ENCODE data around the gene FERMT1. TPM values are rescaled to one million over a fixed set of nuclear protein-coding genes. Genes with fewer than 3 reads are reported as not detected.

FERMT1 gene
- total and polyA plus RNA-seq, 2 donors (not counting 1 experiment from before 2014, with no cell fraction given): not detected

GRCh38 chr20:6152777-6153176, 29.9 kb upstream of the FERMT1 start:
- ChIA-PET POLR2A (no interaction called here), CTCF (no interaction called here)
- no peak overlapping the region for H3K9ac ChIP-seq (ENCODE audit: low read length)
- no peak overlapping the region for H3K27ac ChIP-seq (ENCODE audit: low read length in 2 of 2)
- no peaks in the 10 kb centered on the region for H3K79me2 ChIP-seq (ENCODE audit: control insufficient read depth, insufficient read depth, low read length)
- no peak for TF ChIP-seq EZH2 (IDR thresholded peaks at IDR 0.05; ENCODE audit: borderline replicate concordance, insufficient read depth, low read depth, low read length, poor library complexity, severe bottlenecking)
- TF ChIP-seq, protein P1, sequence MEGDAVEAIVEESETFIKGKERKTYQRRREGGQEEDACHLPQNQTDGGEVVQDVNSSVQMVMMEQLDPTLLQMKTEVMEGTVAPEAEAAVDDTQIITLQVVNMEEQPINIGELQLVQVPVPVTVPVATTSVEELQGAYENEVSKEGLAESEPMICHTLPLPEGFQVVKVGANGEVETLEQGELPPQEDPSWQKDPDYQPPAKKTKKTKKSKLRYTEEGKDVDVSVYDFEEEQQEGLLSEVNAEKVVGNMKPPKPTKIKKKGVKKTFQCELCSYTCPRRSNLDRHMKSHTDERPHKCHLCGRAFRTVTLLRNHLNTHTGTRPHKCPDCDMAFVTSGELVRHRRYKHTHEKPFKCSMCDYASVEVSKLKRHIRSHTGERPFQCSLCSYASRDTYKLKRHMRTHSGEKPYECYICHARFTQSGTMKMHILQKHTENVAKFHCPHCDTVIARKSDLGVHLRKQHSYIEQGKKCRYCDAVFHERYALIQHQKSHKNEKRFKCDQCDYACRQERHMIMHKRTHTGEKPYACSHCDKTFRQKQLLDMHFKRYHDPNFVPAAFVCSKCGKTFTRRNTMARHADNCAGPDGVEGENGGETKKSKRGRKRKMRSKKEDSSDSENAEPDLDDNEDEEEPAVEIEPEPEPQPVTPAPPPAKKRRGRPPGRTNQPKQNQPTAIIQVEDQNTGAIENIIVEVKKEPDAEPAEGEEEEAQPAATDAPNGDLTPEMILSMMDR (IDR thresholded peaks at IDR 0.05): no peak
- peaks cover 1 to 8% (median 8%) of the 10 kb centered on the region in 3 donors for H3K9me3 ChIP-seq (ENCODE audit: control extremely low read depth in 1 of 3, control insufficient read depth in 2 of 3, insufficient read depth in 1 of 3, low read length in 2 of 3)
- Mint-ChIP-seq H3K4me3 (no peak overlapping the region), H3K9me3 (ENCODE audit: insufficient read depth) (peaks cover 6% of the 10 kb centered on the region), H3K4me1 (no peaks in the 10 kb centered on the region), H3K27ac (no peak overlapping the region), H3K27me3 (peaks cover 32% of the 10 kb centered on the region)
- intact Hi-C loops (cut with micrococcal nuclease): no loop called here
- no peak for DNase-seq
- H3K4me1 ChIP-seq (ENCODE audit: control insufficient read depth in 2 of 2, insufficient read depth in 2 of 2, low read length in 2 of 2): no peaks in the 10 kb centered on the region
- no peak overlapping the region for H3K4me3 ChIP-seq (ENCODE audit: control extremely low read depth in 1 of 5, extremely low read depth in 1 of 5, insufficient read depth in 1 of 5, low read depth in 2 of 5, low read length in 4 of 5)
- no peak overlapping the region for H2AFZ ChIP-seq (ENCODE audit: insufficient read depth, low read depth, low read length, poor library complexity, severe bottlenecking)
- no CpG with 5 or more reads among the region's 2 CpGs for WGBS (ENCODE audit: insufficient coverage)
- no peak overlapping the region for H3K4me2 ChIP-seq (replicated peaks; ENCODE audit: low read depth, low read length, poor library complexity, severe bottlenecking)
- H3K36me3 ChIP-seq (replicated peaks in 1 of 2; ENCODE audit: control extremely low read depth in 1 of 2, control insufficient read depth in 1 of 2, extremely low read depth in 1 of 2, insufficient read depth in 2 of 2, low read length in 1 of 2): no peaks in the 10 kb centered on the region
- ATAC-seq (ENCODE audit: low read depth): no peak
- H3K27me3 ChIP-seq (replicated peaks in 1 of 4; ENCODE audit: control extremely low read depth in 1 of 4, control insufficient read depth in 3 of 4, insufficient read depth in 4 of 4, low read length in 3 of 4): no peaks in the 10 kb centered on the region
- no peaks in the 10 kb centered on the region for H4K20me1 ChIP-seq (ENCODE audit: control insufficient read depth, insufficient read depth, low read length, poor library complexity, severe bottlenecking)

DNA sequence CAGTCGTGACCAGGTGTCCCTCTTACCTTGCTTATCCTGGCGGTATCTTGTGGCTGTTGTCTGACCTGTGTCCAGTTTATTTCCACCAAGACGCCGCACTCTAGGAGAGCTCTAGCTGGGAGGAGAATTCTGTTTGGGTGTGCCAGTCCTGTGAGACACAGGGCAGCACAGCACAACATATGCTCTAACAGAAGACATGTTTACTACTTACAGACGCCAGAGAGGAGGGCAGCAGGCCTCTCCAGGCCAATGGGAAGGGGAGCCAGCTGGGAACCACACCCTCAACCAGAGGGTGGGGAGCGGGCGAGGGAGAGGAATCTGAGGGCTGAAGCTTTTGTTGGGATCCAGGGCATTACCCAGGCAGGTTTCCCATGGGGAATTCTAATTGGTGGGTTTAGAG, 25.2 kb upstream of the FERMT1 start:
- H3K4me1 Mint-ChIP-seq: no peaks in the 10 kb centered on the region
- no peak overlapping the region for H2AFZ ChIP-seq (ENCODE audit: insufficient read depth, low read depth, low read length, poor library complexity, severe bottlenecking)
- ChIA-PET POLR2A (no interaction called here), CTCF (no interaction called here)
- DNase-seq: no peak
- ATAC-seq (ENCODE audit: low read depth): no peak
- peaks cover 4% of the 10 kb centered on the region for H3K9me3 Mint-ChIP-seq (ENCODE audit: insufficient read depth)
- intact Hi-C loops (cut with micrococcal nuclease): no loop called here
- H3K4me1 ChIP-seq (ENCODE audit: control insufficient read depth in 2 of 2, insufficient read depth in 2 of 2, low read length in 2 of 2): no peaks in the 10 kb centered on the region
- peaks cover 12% of the 10 kb centered on the region for H3K27me3 Mint-ChIP-seq
- no peaks in the 10 kb centered on the region for H4K20me1 ChIP-seq (ENCODE audit: control insufficient read depth, insufficient read depth, low read length, poor library complexity, severe bottlenecking)
- no peak overlapping the region for H3K9ac ChIP-seq (ENCODE audit: low read length)
- no peak overlapping the region for H3K4me3 ChIP-seq (ENCODE audit: control extremely low read depth in 1 of 5, extremely low read depth in 1 of 5, insufficient read depth in 1 of 5, low read depth in 2 of 5, low read length in 4 of 5)
- no peak overlapping the region for H3K27ac ChIP-seq (ENCODE audit: low read length in 2 of 2)
- no peaks in the 10 kb centered on the region for H3K36me3 ChIP-seq (replicated peaks in 1 of 2; ENCODE audit: control extremely low read depth in 1 of 2, control insufficient read depth in 1 of 2, extremely low read depth in 1 of 2, insufficient read depth in 2 of 2, low read length in 1 of 2)
- H3K27me3 ChIP-seq (replicated peaks in 1 of 4; ENCODE audit: control extremely low read depth in 1 of 4, control insufficient read depth in 3 of 4, insufficient read depth in 4 of 4, low read length in 3 of 4): no peaks in the 10 kb centered on the region
- no peak for TF ChIP-seq EZH2 (IDR thresholded peaks at IDR 0.05; ENCODE audit: borderline replicate concordance, insufficient read depth, low read depth, low read length, poor library complexity, severe bottlenecking)
- TF ChIP-seq, protein P1 (IDR thresholded peaks at IDR 0.05): no peak
- no peaks in the 10 kb centered on the region for H3K79me2 ChIP-seq (ENCODE audit: control insufficient read depth, insufficient read depth, low read length)
- no peak overlapping the region for H3K4me2 ChIP-seq (replicated peaks; ENCODE audit: low read depth, low read length, poor library complexity, severe bottlenecking)
- H3K27ac Mint-ChIP-seq: no peak overlapping the region
- 100% methylated on average over 4 of the region's 7 CpGs for WGBS (ENCODE audit: insufficient coverage)
- no peak overlapping the region for H3K4me3 Mint-ChIP-seq
- H3K9me3 ChIP-seq (ENCODE audit: control extremely low read depth in 1 of 3, control insufficient read depth in 2 of 3, insufficient read depth in 1 of 3, low read length in 2 of 3): no peaks in the 10 kb centered on the region

All from B cell (primary cell).